H9 (cell line): Measurements from ENCODE around the gene EXOC3. TPM values are rescaled to one million over a fixed set of nuclear protein-coding genes. Genes with fewer than 3 reads are reported as not detected.
"Not testable (repeated sequence)": the region's sequence is repeated elsewhere in the genome, so short reads cannot be mapped to it uniquely, and the experiment has no call there.

Source experiments
- DNase-seq: peaks from one replicate; pipeline ENCODE4 v3.0.0-alpha.2; 2017
- H2AFZ ChIP-seq: one replicate; pipeline ENCODE4 v1.6.1; 2013; ENCODE audit warnings: mild to moderate bottlenecking, low read length, control low read depth, moderate library complexity
- H2AK5ac ChIP-seq: 2 replicates; pipeline ENCODE4 v1.6.1; 2013; ENCODE audit warnings: low read length, control low read depth, mixed read lengths; ENCODE audit not compliant: insufficient read length
- H2BK120ac ChIP-seq: one replicate; pipeline ENCODE4 v1.6.1; 2013; ENCODE audit warnings: low read depth, mild to moderate bottlenecking, low read length, control low read depth, inconsistent platforms; ENCODE audit not compliant: poor library complexity, severe bottlenecking
- H2BK12ac ChIP-seq: 2 replicates; pipeline ENCODE4 v1.6.1; 2013; ENCODE audit warnings: low read length, control low read depth, mixed read lengths, low read depth; ENCODE audit not compliant: insufficient read length
- H2BK15ac ChIP-seq: 2 replicates; pipeline ENCODE4 v1.6.1; 2013; ENCODE audit warnings: low read depth, low read length, control low read depth
- H2BK20ac ChIP-seq: one replicate; pipeline ENCODE4 v1.6.1; 2013; ENCODE audit warnings: low read depth, mild to moderate bottlenecking, low read length, control low read depth, inconsistent platforms; ENCODE audit not compliant: poor library complexity, severe bottlenecking
- H2BK5ac ChIP-seq: 2 replicates; pipeline ENCODE4 v1.6.1; 2013; ENCODE audit warnings: low read length, control low read depth, mixed read lengths; ENCODE audit not compliant: insufficient read length
- H3K14ac ChIP-seq: 2 replicates; pipeline ENCODE4 v1.6.1; 2013; ENCODE audit warnings: low read length, control low read depth; ENCODE audit not compliant: insufficient read depth
- H3K18ac ChIP-seq: 2 replicates; pipeline ENCODE4 v1.6.1; 2013; ENCODE audit warnings: low read depth, mild to moderate bottlenecking, mixed read lengths, low read length, control low read depth; ENCODE audit not compliant: insufficient read length
- H3K23ac ChIP-seq: 2 replicates; pipeline ENCODE4 v1.6.1; 2013; ENCODE audit warnings: low read length, control low read depth, mixed read lengths, low read depth; ENCODE audit not compliant: insufficient read length
- H3K23me2 ChIP-seq: 2 replicates; pipeline ENCODE4 v1.6.1; 2013; ENCODE audit warnings: low read depth, mild to moderate bottlenecking, mixed read lengths, low read length, control low read depth; ENCODE audit not compliant: insufficient read length, poor library complexity, severe bottlenecking
- H3K27ac ChIP-seq: 2 replicates; pipeline ENCODE4 v1.5.1; 2013; ENCODE audit warnings: low read length, control low read depth, mixed read lengths, low read depth; ENCODE audit not compliant: insufficient read length
- H3K27me3 ChIP-seq: 2 replicates; pipeline ENCODE4 v1.6.1; 2013; ENCODE audit warnings: low read length, control low read depth, inconsistent platforms; ENCODE audit not compliant: insufficient read depth
- H3K4ac ChIP-seq: 2 replicates; pipeline ENCODE4 v1.6.1; 2013; ENCODE audit warnings: low read depth, mild to moderate bottlenecking, control low read depth, inconsistent platforms, low read length, moderate library complexity
- H3K4me1 ChIP-seq: 2 replicates; pipeline ENCODE4 v1.6.1; 2013; ENCODE audit warnings: low read length, control low read depth, inconsistent platforms; ENCODE audit not compliant: insufficient read depth
- H3K4me2 ChIP-seq: 2 replicates; pipeline ENCODE4 v1.6.1; 2013; ENCODE audit warnings: low read length, control low read depth, mixed read lengths; ENCODE audit not compliant: insufficient read length, insufficient read depth
- H3K56ac ChIP-seq: 2 replicates; pipeline ENCODE4 v1.6.1; 2013; ENCODE audit warnings: low read depth, mild to moderate bottlenecking, mixed read lengths, low read length, control low read depth; ENCODE audit not compliant: insufficient read length
- H3K79me1 ChIP-seq: 2 replicates; pipeline ENCODE4 v1.6.1; 2013; ENCODE audit warnings: low read depth, mild to moderate bottlenecking, moderate library complexity, low read length, control low read depth, inconsistent platforms; ENCODE audit not compliant: insufficient read depth, poor library complexity, severe bottlenecking
- H3K79me2 ChIP-seq: 2 replicates; pipeline ENCODE4 v1.6.1; 2013; ENCODE audit warnings: low read length, control low read depth, inconsistent platforms; ENCODE audit not compliant: insufficient read depth
- H3K9ac ChIP-seq: 2 replicates; pipeline ENCODE4 v1.6.1; 2013; ENCODE audit warnings: low read length, control low read depth, mixed read lengths; ENCODE audit not compliant: insufficient read length; ENCODE audit errors: extremely low read depth
- H3K9me3 ChIP-seq: one replicate; pipeline ENCODE4 v1.6.1; 2013; ENCODE audit warnings: low read depth, low read length, inconsistent platforms; ENCODE audit not compliant: control insufficient read depth
- H3T11ph ChIP-seq: one replicate; pipeline ENCODE4 v1.6.1; 2013; ENCODE audit warnings: mild to moderate bottlenecking, low read length, control low read depth, inconsistent platforms
- H4K20me1 ChIP-seq: one replicate; pipeline ENCODE4 v1.6.1; 2013; ENCODE audit not compliant: control insufficient read depth, insufficient read length, insufficient read depth
- H4K5ac ChIP-seq: 2 replicates; pipeline ENCODE4 v1.6.1; 2013; ENCODE audit warnings: low read depth, mild to moderate bottlenecking, mixed read lengths, low read length, control low read depth; ENCODE audit not compliant: insufficient read length
- H4K8ac ChIP-seq: replicated peaks from 2 replicates; pipeline ENCODE4 v1.6.1; 2013; ENCODE audit warnings: low read length, control low read depth, mixed read lengths, low read depth; ENCODE audit not compliant: insufficient read length
- H4K91ac ChIP-seq: 2 replicates; pipeline ENCODE4 v1.6.1; 2013; ENCODE audit warnings: low read depth, mild to moderate bottlenecking, moderate library complexity, mixed read lengths, low read length, control low read depth; ENCODE audit not compliant: insufficient read length
- H3K27ac Mint-ChIP-seq, 3 experiments: 2 replicates in 2 of 3; 3 replicates in 1 of 3; pipeline ENCODE4 v1.8.0; 2020 to 2021; ENCODE audit warnings: mixed read lengths in 3 of 3, mild to moderate bottlenecking in 1 of 3, moderate library complexity in 1 of 3
- H3K27me3 Mint-ChIP-seq: 2 replicates; pipeline ENCODE4 v1.8.0; 2021; ENCODE audit warnings: low read depth, mild to moderate bottlenecking, moderate library complexity, mixed read lengths
- H3K36me3 Mint-ChIP-seq, 3 experiments: 2 replicates in 2 of 3; 3 replicates in 1 of 3; pipeline ENCODE4 v1.8.0; 2020 to 2021; ENCODE audit warnings: low read depth in 3 of 3, mixed read lengths in 3 of 3; ENCODE audit not compliant: insufficient read depth in 1 of 3
- H3K4me1 Mint-ChIP-seq, 2 experiments: 2 replicates each; pipeline ENCODE4 v1.8.0; 2020; ENCODE audit warnings: mixed read lengths in 2 of 2
- H3K4me3 Mint-ChIP-seq, 2 experiments: 2 replicates in 1 of 2; 3 replicates in 1 of 2; pipeline ENCODE4 v1.8.0; 2020 to 2021; ENCODE audit warnings: mild to moderate bottlenecking in 2 of 2, mixed read lengths in 2 of 2, moderate library complexity in 1 of 2
- H3K9me3 Mint-ChIP-seq, 2 experiments: 2 replicates in 1 of 2; 3 replicates in 1 of 2; pipeline ENCODE4 v1.8.0; 2020; ENCODE audit warnings: mild to moderate bottlenecking in 2 of 2, mixed read lengths in 2 of 2, moderate library complexity in 1 of 2
- CTCF ChIP-seq: fragments of 200-600 bp; sonication (generic); conservative IDR thresholded peaks from 3 replicates; pipeline ENCODE4 v1.8.0; 2021; ENCODE audit warnings: antibody characterized with exemption, mild to moderate bottlenecking
- WGBS: extraction: QIAGEN DNeasy Blood & Tissue Kit; methylation state at CpG from one replicate; pipeline ENCODE4 v1.1.7; 2013; ENCODE audit warnings: missing lambda C conversion rate, low lambda C conversion rate, mixed read lengths; ENCODE audit not compliant: insufficient read length; ENCODE audit errors: extremely low coverage; 5-methylcytosine and 5-hydroxymethylcytosine counted together
- total RNA-seq: library from RNA; stranded (reverse); gene quantifications from 2 replicates; pipeline ENCODE4 v1.2.1, GENCODE V29; 2021

The EXOC3 gene
- total RNA-seq, 1 experiment from 2014 or later: 36.7 TPM

GRCh38 chr5:401146-402034, 41.6 kb upstream of the EXOC3 start:
- Histone ChIP-seq H4K20me1 (no peaks in the 10 kb centered on the region), H3K27me3 (no peaks in the 10 kb centered on the region), H3K23me2 (no peaks in the 10 kb centered on the region), H2BK12ac (peak overlapping the region; percentile 76), H3T11ph (no peak overlapping the region), H2AFZ (no peak overlapping the region), H3K27ac (no peak overlapping the region), H3K23ac (no peak overlapping the region), H3K4me1 (no peaks in the 10 kb centered on the region), H4K91ac (peak overlapping the region; percentile 25), H3K14ac (0 out of 2 replicates have a peak overlapping the region, but pooled peaks have one; percentile 8), H2BK5ac (no peak overlapping the region), H3K79me1 (no peaks in the 10 kb centered on the region), H3K4me2 (no peak overlapping the region), H3K9me3 (no peaks in the 10 kb centered on the region), H3K56ac (no peak overlapping the region), H2BK20ac (no peak overlapping the region), H3K79me2 (no peaks in the 10 kb centered on the region), H2BK15ac (no peak overlapping the region), H3K18ac (peak overlapping the region; percentile 49), H3K9ac (no peak overlapping the region), H4K5ac (no peak overlapping the region), H2BK120ac (no peak overlapping the region), H4K8ac (no peak overlapping the region), H3K4ac (no peak overlapping the region), H2AK5ac (no peak overlapping the region)
- no peak overlapping the region for H3K4me3 Mint-ChIP-seq
- H3K27ac Mint-ChIP-seq: no peak overlapping the region
- H3K27me3 Mint-ChIP-seq: peaks cover 46% of the 10 kb centered on the region
- TF ChIP-seq CTCF: no peak
- H3K36me3 Mint-ChIP-seq: peaks cover 0 to 8% (median 0%) of the 10 kb centered on the region in 3 experiments; a peak in 2 of 7 replicates
- H3K4me1 Mint-ChIP-seq: peaks cover 12 to 25% of the 10 kb centered on the region in 2 experiments
- DNase-seq: peak; percentile 25
- no CpG with 5 or more reads among the region's 24 CpGs for WGBS
- peaks cover 0 to 5% of the 10 kb centered on the region in 2 experiments; a peak in 4 of 5 replicates for H3K9me3 Mint-ChIP-seq

- H3K18ac ChIP-seq, H3K4me2 ChIP-seq, H3K4me3 Mint-ChIP-seq, H3K23ac ChIP-seq, H2BK20ac ChIP-seq, H4K20me1 ChIP-seq, H3K4ac ChIP-seq, H3K36me3 Mint-ChIP-seq, H3K9me3 Mint-ChIP-seq, H4K5ac ChIP-seq, DNase-seq, H3K79me2 ChIP-seq, H2BK5ac ChIP-seq, H2BK12ac ChIP-seq, H3K4me1 ChIP-seq, H2BK120ac ChIP-seq, H4K8ac ChIP-seq, H3K14ac ChIP-seq, H3T11ph ChIP-seq, H3K27ac ChIP-seq, H2AFZ ChIP-seq, H3K56ac ChIP-seq, H3K9ac ChIP-seq, H2BK15ac ChIP-seq, H3K79me1 ChIP-seq, H3K27ac Mint-ChIP-seq, H4K91ac ChIP-seq, H3K9me3 ChIP-seq, H3K27me3 ChIP-seq, H3K23me2 ChIP-seq, H2AK5ac ChIP-seq: not testable (repeated sequence)
- Mint-ChIP-seq H3K4me1 (peaks cover 12 to 25% of the 10 kb centered on the region in 2 experiments), H3K27me3 (peaks cover 49% of the 10 kb centered on the region)
- no CpG with 5 or more reads among the region's 17 CpGs for WGBS
Observed at GRCh38 chr5:402219-402614, 40.8 kb upstream of the EXOC3 start.
